ENCODE data around the gene ACTN4.

ACTN4 gene

DNA sequence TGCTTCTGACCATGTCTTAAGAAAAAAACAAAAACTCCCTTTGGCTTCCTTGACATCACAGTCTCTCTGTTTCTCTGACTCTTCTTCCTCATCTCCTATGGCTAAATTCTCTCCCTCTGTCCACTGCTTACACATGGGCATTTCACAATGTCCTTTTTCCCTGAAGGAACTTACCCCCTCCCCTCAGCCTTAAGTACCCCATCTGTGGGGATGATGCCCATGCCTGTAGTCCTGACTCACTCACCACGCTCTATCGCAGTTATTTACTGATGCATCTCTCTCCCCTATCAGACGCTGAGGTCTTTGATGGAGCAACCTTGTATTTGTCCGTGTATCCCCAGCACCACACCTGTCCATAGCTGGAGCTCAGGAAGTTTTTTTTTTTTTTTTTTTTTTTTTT, 32.4 kb downstream of the ACTN4 start:
- no peak for DNase-seq

- no peak for DNase-seq
Measured at GRCh38 chr19:38682195-38682867, 34.9 kb downstream of the ACTN4 start.

GRCh38 chr19:38682872-38683392, 35.5 kb downstream of the ACTN4 start:
- no peak for DNase-seq

- DNase-seq = no peak
Measured at GRCh38 chr19:38683393-38684077, 36.1 kb downstream of the ACTN4 start.

DNA sequence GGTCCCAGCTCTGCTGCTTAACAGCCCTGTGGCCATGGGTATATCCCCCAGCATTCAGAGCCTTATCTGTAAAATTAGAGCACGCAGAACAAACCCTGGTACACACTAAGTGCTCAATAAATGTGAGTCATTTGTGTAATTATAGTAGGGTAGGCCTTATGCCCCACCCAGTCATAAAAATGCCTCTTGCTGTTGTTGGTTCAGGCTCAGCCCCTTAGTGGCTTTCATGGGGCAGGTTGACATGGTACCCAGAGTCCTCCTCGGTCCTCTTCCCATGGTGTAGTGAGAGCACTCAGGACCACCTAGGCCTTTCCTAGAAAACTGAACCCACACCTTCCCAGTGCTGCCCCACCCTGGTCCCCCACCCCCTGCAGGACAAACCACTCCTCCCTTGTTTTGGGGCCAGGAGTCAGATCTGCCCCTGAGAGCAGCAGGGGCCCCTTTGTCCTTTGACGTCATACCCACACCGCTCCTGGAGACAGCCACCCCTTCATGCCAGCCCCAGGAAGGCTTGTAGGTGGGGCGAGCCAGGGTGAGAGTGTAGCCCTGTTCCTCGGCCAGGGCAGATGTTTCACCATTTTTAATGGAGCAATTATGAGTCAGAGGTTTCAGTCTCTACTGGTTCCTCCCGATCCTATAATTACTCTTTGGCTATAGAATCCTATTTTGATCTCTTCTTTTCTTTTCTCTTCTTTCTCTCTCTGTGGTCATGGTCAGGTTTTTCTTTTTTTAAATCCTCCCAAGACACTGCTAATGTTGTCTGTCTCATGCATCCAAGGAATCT, 36.8 kb downstream of the ACTN4 start:
- no peak for DNase-seq

DNA sequence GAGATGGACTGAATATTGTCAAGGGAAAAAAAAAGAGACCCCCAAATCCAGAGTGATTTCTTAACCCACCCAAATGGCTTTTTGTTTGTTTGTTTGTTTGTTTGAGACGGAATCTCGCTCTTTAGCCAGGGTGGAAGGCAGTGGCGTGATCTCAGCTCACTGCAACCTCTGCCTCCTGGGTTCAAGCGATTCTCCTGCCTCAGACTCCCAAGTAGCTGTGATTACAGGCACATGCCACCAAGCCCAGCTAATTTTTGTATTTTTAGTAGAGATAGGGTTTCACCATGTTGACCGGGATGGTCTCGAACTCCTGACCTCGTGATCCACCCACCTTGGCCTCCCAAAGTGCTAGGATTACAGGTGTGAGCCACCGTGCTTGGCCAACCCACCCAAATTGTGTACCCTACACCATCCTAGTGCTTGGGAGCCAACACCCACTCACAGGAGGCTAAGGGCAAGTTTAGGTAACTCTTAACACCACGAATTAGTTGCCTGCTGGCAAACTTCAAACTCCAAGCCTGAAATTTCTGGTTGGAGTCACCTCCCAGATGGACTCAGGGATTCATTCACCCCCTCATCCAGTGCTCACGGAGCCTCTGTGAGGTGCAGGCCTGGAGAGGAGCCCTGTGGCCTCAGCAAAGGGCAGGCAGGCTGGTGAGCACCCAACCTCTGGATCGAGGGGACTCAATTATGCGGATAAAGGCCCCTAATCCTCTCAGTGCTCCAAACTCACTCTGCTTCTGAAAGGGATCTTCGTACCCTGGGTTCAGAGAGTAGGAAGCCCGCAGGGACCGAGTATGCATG, 37.6 kb downstream of the ACTN4 start:
- DNase-seq = no peak

- DNase-seq = no peak
Measured at GRCh38 chr19:38685666-38686529, 38.4 kb downstream of the ACTN4 start.

DNA sequence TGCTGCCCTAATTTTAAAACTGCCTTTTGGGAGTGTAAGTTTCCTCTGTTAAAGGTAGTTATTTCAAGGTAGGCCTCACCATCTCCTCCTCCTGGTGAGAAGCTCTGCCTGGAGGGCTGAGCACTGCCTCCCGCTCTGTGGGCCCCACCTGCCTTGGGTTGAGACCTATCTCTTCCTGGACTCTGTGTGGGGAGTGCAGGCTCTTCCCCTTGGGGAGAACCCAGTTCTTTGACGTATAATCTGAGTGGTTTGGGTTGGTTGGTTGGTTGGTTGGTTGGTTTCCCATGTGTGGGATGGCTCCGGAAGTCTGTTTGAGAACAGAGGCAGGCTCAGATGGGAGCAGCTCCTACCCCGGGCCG, 39.1 kb downstream of the ACTN4 start:
- DNase-seq = no peak

DNA sequence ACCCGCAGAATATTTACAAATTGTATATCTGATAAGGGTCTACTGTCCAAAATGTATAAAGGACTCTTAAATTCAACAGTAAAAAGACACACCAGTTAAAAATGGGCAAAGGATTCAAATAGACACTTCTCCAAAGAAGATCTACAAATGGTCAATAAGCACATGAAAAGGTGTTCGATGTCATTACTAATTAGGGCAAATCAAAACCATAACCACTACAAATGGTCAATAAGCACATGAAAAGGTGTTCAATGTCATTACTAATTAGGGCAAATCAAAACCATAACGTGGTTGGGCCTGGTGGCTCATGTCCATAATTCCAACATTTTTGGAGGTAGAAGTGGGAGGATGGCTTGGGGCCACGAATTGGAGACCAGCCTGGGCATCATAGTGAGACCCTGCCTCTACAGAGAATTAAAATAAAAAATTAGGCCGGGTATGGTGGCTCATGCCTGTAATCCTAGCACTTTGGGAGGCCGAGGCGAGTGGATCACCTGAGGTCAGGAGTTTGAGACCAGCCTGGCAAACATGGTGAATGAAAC, 40.5 kb downstream of the ACTN4 start:
- no peak for DNase-seq

DNA sequence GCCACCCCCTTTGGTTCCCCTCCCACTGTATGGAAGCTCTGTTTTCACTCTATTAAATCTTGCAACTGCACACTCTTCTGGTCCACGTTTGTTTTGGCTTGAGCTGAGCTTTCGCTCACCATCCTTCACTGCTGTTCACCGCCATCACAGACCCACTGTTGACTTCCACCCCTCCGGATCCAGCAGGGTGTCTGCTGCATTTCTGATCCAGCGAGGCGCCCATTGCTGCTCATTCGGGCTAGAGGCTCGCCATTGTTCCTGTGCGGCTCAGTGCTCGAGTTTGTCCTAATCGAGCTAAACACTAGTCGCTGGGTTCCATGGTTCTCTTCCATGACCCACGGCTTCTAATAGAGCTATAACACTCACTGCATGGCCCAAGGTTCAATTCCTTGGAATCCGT, 42.7 kb downstream of the ACTN4 start:
- DNase-seq = no peak

GRCh38 chr19:38690832-38691231, 43.4 kb downstream of the ACTN4 start:
- DNase-seq = no peak

- no peak for DNase-seq
Measured at GRCh38 chr19:38691938-38692457, 44.5 kb downstream of the ACTN4 start.

DNA sequence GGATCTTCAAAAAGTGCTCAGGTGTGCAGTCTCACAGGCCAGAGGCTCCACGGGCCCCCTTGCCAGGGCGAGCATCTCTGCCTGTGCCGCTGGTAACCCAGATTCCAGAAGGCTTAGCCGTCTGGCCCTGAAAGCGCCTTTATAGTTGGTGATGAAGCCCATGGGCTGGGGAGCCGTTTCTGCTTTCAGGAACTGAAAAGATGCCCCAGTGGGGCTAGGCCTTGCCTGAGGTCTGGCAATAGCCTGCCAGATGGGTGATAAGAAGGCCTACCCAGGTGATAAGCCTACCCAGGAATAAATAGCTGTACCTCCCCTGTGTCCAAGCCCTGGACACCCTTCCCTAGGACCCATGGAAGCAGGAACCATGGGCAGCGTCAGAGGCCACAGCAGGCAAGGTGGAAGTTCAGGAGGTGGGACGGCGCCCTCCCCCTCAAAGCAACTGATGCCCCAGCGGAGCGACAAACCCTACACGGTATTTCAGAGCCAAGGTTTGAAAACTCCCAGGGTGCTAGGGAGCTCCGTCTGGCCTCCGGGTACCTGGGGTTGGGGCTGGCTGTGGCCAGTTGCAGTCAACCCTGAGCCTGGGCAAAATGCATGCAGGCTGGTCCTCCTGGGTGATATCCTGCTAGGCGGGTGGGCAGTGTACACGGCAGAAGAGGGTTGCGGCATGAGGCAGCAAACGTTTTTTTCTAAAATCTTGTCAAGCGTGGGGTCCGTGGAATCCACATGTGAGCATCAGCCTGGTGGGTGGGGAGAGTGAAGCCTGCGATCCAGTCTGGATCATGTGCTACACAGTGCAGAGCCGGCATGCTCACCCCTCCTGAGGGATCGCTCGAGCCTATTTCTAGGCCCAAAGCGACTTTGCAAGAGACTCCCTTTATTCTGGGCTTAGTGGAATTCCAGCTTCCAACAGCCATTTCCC, 45.3 kb downstream of the ACTN4 start:
- DNase-seq = no peak

- DNase-seq = no peak
Measured at GRCh38 chr19:38693380-38694223, 46.2 kb downstream of the ACTN4 start.

GRCh38 chr19:38695317-38695683, 47.9 kb downstream of the ACTN4 start:
- no peak for DNase-seq

GRCh38 chr19:38695832-38696728, 48.6 kb downstream of the ACTN4 start:
- no peak for DNase-seq

- DNase-seq = no peak
Measured at GRCh38 chr19:38696729-38697055, 49.2 kb downstream of the ACTN4 start.

DNA sequence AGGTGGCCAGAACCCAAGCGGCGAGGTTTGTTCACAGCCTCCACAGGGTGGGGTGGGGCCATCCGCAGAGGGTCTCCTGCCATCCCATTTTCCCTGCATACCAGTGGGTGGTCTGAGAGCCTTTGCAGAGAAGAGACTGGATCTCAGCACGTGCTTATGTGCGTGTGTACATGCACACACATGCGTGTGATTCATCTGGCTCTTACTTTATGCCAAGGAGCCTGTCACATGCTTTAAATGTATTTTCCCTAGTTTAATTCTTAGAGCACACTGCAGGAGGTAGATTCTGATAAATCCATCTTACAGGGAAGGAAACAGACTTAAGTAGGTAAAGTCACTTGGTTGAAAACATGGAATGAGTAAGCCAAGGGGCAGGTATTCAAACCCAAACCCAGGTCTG, 49.7 kb downstream of the ACTN4 start:
- DNase-seq = no peak
